Endothelial cell of umbilical vein (primary cell): ENCODE measurements around the gene TNFRSF1B. TPM values are rescaled to one million over a fixed set of nuclear protein-coding genes. Genes with fewer than 3 reads are reported as not detected.

ENCODE experiments used
- BruUV-seq: library from RNA; stranded (reverse); fragments of 400-500 nt; replicated peaks from 2 replicates; lab custom pipeline; 2021; lab: Mats Ljungman, UMichigan
- CTCF ChIA-PET: fragments of 300-600, 350-600 bp; sonication (Branson Sonifier 250); formaldehyde crosslinking; loops from one replicate; lab custom pipeline; 2021; ENCODE audit warnings: antibody characterized with exemption, inconsistent platforms; lab: Charles Lee
- POLR2A ChIA-PET: fragments of 300-600, 350-600 bp; sonication (Branson Sonifier 250); formaldehyde crosslinking; loops from one replicate; lab custom pipeline; 2021; ENCODE audit warnings: antibody characterized with exemption, inconsistent platforms; lab: Charles Lee
- DNase-seq: peaks from one replicate; pipeline ENCODE4 v3.0.0-alpha.2; 2011; ENCODE audit warnings: low read depth, low spot score
- FAIRE-seq: peaks from 2 replicates; lab custom pipeline; 2011; peaks lifted over from hg19 to GRCh38; lab: Jason Lieb, UNC
- H2AFZ ChIP-seq: 2 replicates; pipeline ENCODE4 v1.6.0; 2012; ENCODE audit warnings: low read depth, low read length, control low read depth, inconsistent platforms
- H3K27ac ChIP-seq: 2 replicates; pipeline ENCODE4 v1.5.1; 2011; ENCODE audit warnings: low read depth, mild to moderate bottlenecking, control low read depth, low read length, moderate library complexity; ENCODE audit not compliant: insufficient read depth
- H3K27me3 ChIP-seq, 2 experiments: 2 replicates each; pipeline versions ENCODE4 v1.6.0 to v1.6.1; 2011; ENCODE audit warnings: low read length in 2 of 2, mixed read lengths in 1 of 2; ENCODE audit not compliant: control insufficient read depth in 2 of 2, insufficient read depth in 2 of 2
- H3K36me3 ChIP-seq, 2 experiments: 2 replicates in 1 of 2; 3 replicates in 1 of 2; pipeline ENCODE4 v1.5.1; 2011; ENCODE audit warnings: low read length in 2 of 2, mild to moderate bottlenecking in 1 of 2, moderate library complexity in 1 of 2; ENCODE audit not compliant: control insufficient read depth in 2 of 2, insufficient read depth in 2 of 2; ENCODE audit errors: extremely low read depth in 1 of 2
- H3K4me1 ChIP-seq: 3 replicates; pipeline ENCODE4 v1.5.1; 2011; ENCODE audit warnings: mild to moderate bottlenecking, low read length; ENCODE audit not compliant: control insufficient read depth, insufficient read depth; ENCODE audit errors: extremely low read depth
- H3K4me2 ChIP-seq: 2 replicates; pipeline ENCODE4 v1.6.1; 2011; ENCODE audit warnings: low read length, control low read depth, mixed read lengths; ENCODE audit not compliant: insufficient read depth
- H3K4me3 ChIP-seq, 3 experiments: fragments of 200-600 bp in 1 of 3; sonication (generic), shearing (Covaris generic) in 1 of 3; replicated peaks in 1 of 3; 2 replicates each; pipeline ENCODE4 v1.5.1; 2011 to 2016; ENCODE audit warnings: control low read depth in 3 of 3, low read length in 3 of 3, mild to moderate bottlenecking in 2 of 3, inconsistent platforms in 1 of 3, low read depth in 1 of 3, moderate library complexity in 1 of 3; ENCODE audit not compliant: insufficient read depth in 1 of 3
- H3K79me2 ChIP-seq: 2 replicates; pipeline ENCODE4 v1.6.0; 2012; ENCODE audit warnings: low read length, inconsistent platforms; ENCODE audit not compliant: control insufficient read depth, insufficient read depth
- H3K9ac ChIP-seq: replicated peaks from 2 replicates; pipeline ENCODE3; 2011; ENCODE audit warnings: low read length, control low read depth; ENCODE audit not compliant: insufficient read depth; ENCODE audit errors: extremely low read depth
- H3K9me1 ChIP-seq: replicated peaks from 3 replicates; pipeline ENCODE4 v1.6.0; 2011; ENCODE audit warnings: mild to moderate bottlenecking, low read length; ENCODE audit not compliant: control insufficient read depth, insufficient read depth; ENCODE audit errors: extremely low read depth
- H3K9me3 ChIP-seq: replicated peaks from 2 replicates; pipeline ENCODE4 v1.5.1; 2012; ENCODE audit warnings: low read length, inconsistent platforms; ENCODE audit not compliant: control insufficient read depth, insufficient read depth
- H4K20me1 ChIP-seq: replicated peaks from 2 replicates; pipeline ENCODE3; 2011; ENCODE audit warnings: mild to moderate bottlenecking, low read length; ENCODE audit not compliant: control insufficient read depth, insufficient read depth; ENCODE audit errors: extremely low read depth
- GATA2 ChIP-seq: IDR thresholded peaks from 2 replicates; pipeline ENCODE4 v1.7.0; 2011; ENCODE audit warnings: low read depth, mild to moderate bottlenecking, moderate library complexity, mixed read lengths, low read length; ENCODE audit not compliant: insufficient read length, insufficient read depth
- JUN ChIP-seq: IDR thresholded peaks from 2 replicates; pipeline ENCODE4 v1.6.1; 2011; ENCODE audit warnings: borderline replicate concordance, low read depth; ENCODE audit not compliant: insufficient read length, insufficient read depth
- MYC ChIP-seq: IDR thresholded peaks from one replicate; pipeline ENCODE4 v1.6.1; 2011; ENCODE audit warnings: mild to moderate bottlenecking, low read depth, low read length
- POLR2A ChIP-seq: IDR thresholded peaks from 2 replicates; pipeline ENCODE4 v1.6.1; 2012; ENCODE audit warnings: low read depth, mild to moderate bottlenecking, control low read depth, low read length
- POLR2AphosphoS5 ChIP-seq: IDR thresholded peaks from 2 replicates; pipeline ENCODE4 v1.6.1; 2012; ENCODE audit warnings: low read depth, mild to moderate bottlenecking, control low read depth, low read length, moderate library complexity; ENCODE audit not compliant: insufficient read depth
- dilution Hi-C: fragments of 300-500 bp; cut with MboI; formaldehyde crosslinking; loops from one replicate; pipeline ENCODE4 v1.15.0; 2019; ENCODE audit warnings: low sequenced_read_pairs; ENCODE audit not compliant: extremely low pct_ligation_motif_present
- intact Hi-C: fragments of 100-400 bp; cut with micrococcal nuclease; formaldehyde crosslinking; loops from one replicate; pipeline ENCODE4 v1.10.0; 2022
- polyA plus RNA-seq, 4 experiments: library from polyadenylated mRNA; depleted of rRNA in 3 of 4; stranded (reverse) in 3 of 4; unstranded in 1 of 4; fragments of >200 nt; gene quantifications; 2 replicates each; pipeline versions ENCODE4 v1.2.1 to v1.2.3, GENCODE V29; 2011 to 2012; ENCODE audit warnings: missing spikeins in 1 of 4
- total RNA-seq: library from RNA; stranded (reverse); gene quantifications from 2 replicates; pipeline ENCODE4 v1.2.3, GENCODE V29; 2021
- TF ChIP-seq, protein P1 (sequence below), 2 donors: IDR thresholded peaks; 1 replicate in 1 of 2; 2 replicates in 1 of 2; pipeline ENCODE4 v1.5.1; 2011; ENCODE audit warnings: low read length in 2 of 2, mild to moderate bottlenecking in 2 of 2, moderate library complexity in 2 of 2, control low read depth in 1 of 2, inconsistent platforms in 1 of 2, low read depth in 1 of 2; ENCODE audit not compliant: insufficient read depth in 1 of 2; ENCODE audit errors: extremely low read depth in 1 of 2

Gene TNFRSF1B
- total and polyA plus RNA-seq, 2 donors (not counting 3 experiments of a cell fraction or from before 2014, with no cell fraction given), result 53.6 to 65.9 TPM

DNA sequence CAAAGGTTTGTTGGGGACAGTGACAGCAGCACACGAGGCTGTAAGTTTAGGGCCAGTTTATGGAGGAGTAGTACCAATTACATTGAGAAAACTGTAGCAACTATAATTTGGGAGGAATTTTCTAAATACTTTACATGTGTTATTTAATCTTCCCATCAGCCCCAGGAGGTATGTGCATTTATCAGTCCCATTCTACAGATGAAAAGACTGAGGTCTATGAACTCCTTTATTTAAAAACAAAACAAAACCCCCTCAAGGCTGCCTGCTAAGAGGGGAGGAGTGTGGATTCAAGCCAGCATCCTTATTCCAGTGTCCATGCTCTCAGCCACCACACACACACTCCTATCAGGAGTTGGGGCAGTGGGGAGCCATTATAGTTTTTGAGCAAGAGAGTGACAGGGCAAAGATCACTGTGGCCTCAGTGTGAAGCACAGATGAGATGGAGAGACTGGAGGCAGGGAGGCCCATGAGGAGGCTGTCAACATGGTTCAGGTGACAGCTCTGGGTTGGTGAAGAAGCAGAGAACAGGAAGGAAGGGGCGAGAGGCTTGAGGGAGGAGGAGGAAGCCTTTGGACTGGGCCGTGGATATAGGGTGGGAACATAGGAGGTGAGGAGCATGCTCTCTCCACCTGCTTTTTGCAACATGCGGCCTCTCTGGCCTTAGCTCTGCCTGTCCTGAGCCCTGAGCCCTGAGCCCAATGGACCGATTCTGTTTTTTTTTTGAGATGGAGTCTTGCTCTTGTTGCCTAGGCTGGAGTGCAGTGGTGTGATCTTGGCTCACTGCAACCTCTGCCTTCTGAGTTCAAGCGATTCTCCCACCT, 9.7 kb downstream of the TNFRSF1B start:
- Histone ChIP-seq H3K4me1 (peaks cover 43% of the 10 kb centered on the region), H3K9ac (no peak overlapping the region), H3K4me3 (no peak overlapping the region), H3K9me1 (no peaks in the 10 kb centered on the region), H4K20me1 (no peaks in the 10 kb centered on the region), H3K27me3 (no peaks in the 10 kb centered on the region), H2AFZ (no peak overlapping the region), H3K36me3 (no peaks in the 10 kb centered on the region), H3K9me3 (no peaks in the 10 kb centered on the region), H3K27ac (no peak overlapping the region), H3K79me2 (peaks cover 26% of the 10 kb centered on the region), H3K4me2 (no peak overlapping the region)
- FAIRE-seq (no peak), DNase-seq (no peak)
- POLR2A ChIA-PET, result no interaction called here
- dilution Hi-C loops, result no loop called here
- CTCF ChIA-PET, result interaction anchor here (1.1 to 8.1 kb wide), 3 partner anchors 12 to 51 kb away, joined by 3 to 70 read pairs (median 6); no protein-coding TSS in a partner anchor
- BruUV-seq, result no TSS peak
- TF ChIP-seq POLR2AphosphoS5 (no peak), MYC (no peak), GATA2 (no peak), POLR2A (no peak), JUN (no peak)
- TF ChIP-seq, protein P1, sequence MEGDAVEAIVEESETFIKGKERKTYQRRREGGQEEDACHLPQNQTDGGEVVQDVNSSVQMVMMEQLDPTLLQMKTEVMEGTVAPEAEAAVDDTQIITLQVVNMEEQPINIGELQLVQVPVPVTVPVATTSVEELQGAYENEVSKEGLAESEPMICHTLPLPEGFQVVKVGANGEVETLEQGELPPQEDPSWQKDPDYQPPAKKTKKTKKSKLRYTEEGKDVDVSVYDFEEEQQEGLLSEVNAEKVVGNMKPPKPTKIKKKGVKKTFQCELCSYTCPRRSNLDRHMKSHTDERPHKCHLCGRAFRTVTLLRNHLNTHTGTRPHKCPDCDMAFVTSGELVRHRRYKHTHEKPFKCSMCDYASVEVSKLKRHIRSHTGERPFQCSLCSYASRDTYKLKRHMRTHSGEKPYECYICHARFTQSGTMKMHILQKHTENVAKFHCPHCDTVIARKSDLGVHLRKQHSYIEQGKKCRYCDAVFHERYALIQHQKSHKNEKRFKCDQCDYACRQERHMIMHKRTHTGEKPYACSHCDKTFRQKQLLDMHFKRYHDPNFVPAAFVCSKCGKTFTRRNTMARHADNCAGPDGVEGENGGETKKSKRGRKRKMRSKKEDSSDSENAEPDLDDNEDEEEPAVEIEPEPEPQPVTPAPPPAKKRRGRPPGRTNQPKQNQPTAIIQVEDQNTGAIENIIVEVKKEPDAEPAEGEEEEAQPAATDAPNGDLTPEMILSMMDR (IDR thresholded peaks at IDR 0.05; ENCODE audit: extremely low read depth in 1 of 2, insufficient read depth in 1 of 2, low read depth in 1 of 2, low read length in 2 of 2), result no peak
- intact Hi-C loops, result no loop called here
